ENCODE measurements around the gene SLC4A1AP.

SLC4A1AP gene

GRCh38 chr2:27664154-27664574, 475 bp downstream of the SLC4A1AP start:
- Histone ChIP-seq H3K36me3 (replicated peaks; ENCODE audit: low read depth, low read length) (peaks cover 28% of the 10 kb centered on the region), H3K4me1 (ENCODE audit: low read length) (peaks cover 18% of the 10 kb centered on the region), H3K4me3 (ENCODE audit: low read length) (peak overlapping the region; percentile 94), H2AFZ (ENCODE audit: low read depth, low read length) (peak overlapping the region; percentile 99), H4K20me1 (ENCODE audit: insufficient read depth, low read length) (no peaks in the 10 kb centered on the region), H3K4me2 (ENCODE audit: low read length) (peak overlapping the region; percentile 73), H3K9me3 (ENCODE audit: insufficient read depth, low read length) (no peaks in the 10 kb centered on the region), H3K27ac (ENCODE audit: low read length) (peak overlapping the region; percentile 75; the same call in 1 of the 2 replicates), H3K9ac (ENCODE audit: low read length) (peak overlapping the region; percentile 76), H3K79me2 (ENCODE audit: low read length) (peaks cover 36% of the 10 kb centered on the region), H3K27me3 (ENCODE audit: low read depth, low read length) (no peaks in the 10 kb centered on the region)
- TF ChIP-seq EZH2phosphoT487 (IDR thresholded peaks at IDR 0.05; ENCODE audit: low read depth) (no peak), CTCF (IDR thresholded peaks at IDR 0.05; ENCODE audit: low read depth, low read length) (no peak)

- H3K36me3 ChIP-seq (replicated peaks; ENCODE audit: low read depth, low read length): peaks cover 27% of the 10 kb centered on the region
Measured at GRCh38 chr2:27664622-27665363, 1.1 kb downstream of the SLC4A1AP start.

GRCh38 chr2:27667446-27667845, 3.8 kb downstream of the SLC4A1AP start:
- no peak overlapping the region for H3K4me2 ChIP-seq (ENCODE audit: low read length)
- no peak overlapping the region for H3K4me3 ChIP-seq (ENCODE audit: low read length)
- no peaks in the 10 kb centered on the region for H4K20me1 ChIP-seq (ENCODE audit: insufficient read depth, low read length)
- peaks cover 14% of the 10 kb centered on the region for H3K36me3 ChIP-seq (replicated peaks; ENCODE audit: low read depth, low read length)
- H3K9ac ChIP-seq (ENCODE audit: low read length): no peak overlapping the region
- peaks cover 31% of the 10 kb centered on the region for H3K79me2 ChIP-seq (ENCODE audit: low read length)
- H3K9me3 ChIP-seq (ENCODE audit: insufficient read depth, low read length): no peaks in the 10 kb centered on the region
- no peaks in the 10 kb centered on the region for H3K27me3 ChIP-seq (ENCODE audit: low read depth, low read length)
- TF ChIP-seq EZH2phosphoT487 (IDR thresholded peaks at IDR 0.05; ENCODE audit: low read depth): no peak
- TF ChIP-seq CTCF (IDR thresholded peaks at IDR 0.05; ENCODE audit: low read depth, low read length): no peak
- peak overlapping the region; percentile 19; the same call in 1 of the 2 replicates for H3K27ac ChIP-seq (ENCODE audit: low read length)
- H3K4me1 ChIP-seq (ENCODE audit: low read length): peaks cover 16% of the 10 kb centered on the region
- no peak overlapping the region for H2AFZ ChIP-seq (ENCODE audit: low read depth, low read length)

More at GRCh38 chr2:27664622-27665363, 1.1 kb downstream of the SLC4A1AP start:
- H3K9me3 ChIP-seq (ENCODE audit: insufficient read depth, low read length): no peaks in the 10 kb centered on the region
- no peak overlapping the region for H3K27ac ChIP-seq (ENCODE audit: low read length)
- peak overlapping the region; percentile 94 for H3K4me3 ChIP-seq (ENCODE audit: low read length)
- H3K4me2 ChIP-seq (ENCODE audit: low read length): peak overlapping the region; percentile 73
- no peak for TF ChIP-seq EZH2phosphoT487 (IDR thresholded peaks at IDR 0.05; ENCODE audit: low read depth)
- TF ChIP-seq CTCF (IDR thresholded peaks at IDR 0.05; ENCODE audit: low read depth, low read length): no peak
- H2AFZ ChIP-seq (ENCODE audit: low read depth, low read length): no peak overlapping the region
- peak overlapping the region; percentile 76 for H3K9ac ChIP-seq (ENCODE audit: low read length)
- H3K79me2 ChIP-seq (ENCODE audit: low read length): peaks cover 36% of the 10 kb centered on the region
- H3K4me1 ChIP-seq (ENCODE audit: low read length): peaks cover 18% of the 10 kb centered on the region
- H3K27me3 ChIP-seq (ENCODE audit: low read depth, low read length): no peaks in the 10 kb centered on the region
- H4K20me1 ChIP-seq (ENCODE audit: insufficient read depth, low read length): no peaks in the 10 kb centered on the region

GRCh38 chr2:27671235-27671634, 7.5 kb downstream of the SLC4A1AP start:
- Histone ChIP-seq H3K4me3 (ENCODE audit: low read length) (no peak overlapping the region), H3K36me3 (replicated peaks; ENCODE audit: low read depth, low read length) (peaks cover 20% of the 10 kb centered on the region), H3K79me2 (ENCODE audit: low read length) (no peaks in the 10 kb centered on the region), H4K20me1 (ENCODE audit: insufficient read depth, low read length) (no peaks in the 10 kb centered on the region), H3K9me3 (ENCODE audit: insufficient read depth, low read length) (no peaks in the 10 kb centered on the region), H3K4me1 (ENCODE audit: low read length) (peaks cover 5% of the 10 kb centered on the region; the same call in 1 of the 2 replicates), H3K27me3 (ENCODE audit: low read depth, low read length) (no peaks in the 10 kb centered on the region), H2AFZ (ENCODE audit: low read depth, low read length) (no peak overlapping the region), H3K27ac (ENCODE audit: low read length) (no peak overlapping the region), H3K4me2 (ENCODE audit: low read length) (no peak overlapping the region), H3K9ac (ENCODE audit: low read length) (no peak overlapping the region)
- TF ChIP-seq CTCF (IDR thresholded peaks at IDR 0.05; ENCODE audit: low read depth, low read length): no peak
- no peak for TF ChIP-seq EZH2phosphoT487 (IDR thresholded peaks at IDR 0.05; ENCODE audit: low read depth)
